ENCODE results near the gene COG1.

Gene COG1

DNA sequence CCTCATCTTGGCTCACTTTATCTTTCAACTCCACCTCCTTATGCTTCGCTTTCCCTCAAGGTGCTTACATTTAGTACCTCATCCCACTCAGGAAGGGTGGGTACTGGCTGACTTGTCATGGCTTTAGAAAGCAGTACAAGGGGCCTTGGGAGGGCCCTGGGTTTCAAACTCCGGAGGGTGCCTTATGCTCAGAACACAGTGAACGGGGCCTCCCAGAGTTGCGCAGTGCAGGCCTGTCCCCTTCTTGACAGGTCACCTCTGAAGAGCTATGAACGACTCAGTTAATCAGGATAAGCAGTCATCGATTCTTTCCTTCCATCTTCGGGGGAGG lies 6.0 kb downstream of the COG1 start:
- no peak overlapping the region for H3K4me3 ChIP-seq (ENCODE audit: low read depth, low read length)

DNA sequence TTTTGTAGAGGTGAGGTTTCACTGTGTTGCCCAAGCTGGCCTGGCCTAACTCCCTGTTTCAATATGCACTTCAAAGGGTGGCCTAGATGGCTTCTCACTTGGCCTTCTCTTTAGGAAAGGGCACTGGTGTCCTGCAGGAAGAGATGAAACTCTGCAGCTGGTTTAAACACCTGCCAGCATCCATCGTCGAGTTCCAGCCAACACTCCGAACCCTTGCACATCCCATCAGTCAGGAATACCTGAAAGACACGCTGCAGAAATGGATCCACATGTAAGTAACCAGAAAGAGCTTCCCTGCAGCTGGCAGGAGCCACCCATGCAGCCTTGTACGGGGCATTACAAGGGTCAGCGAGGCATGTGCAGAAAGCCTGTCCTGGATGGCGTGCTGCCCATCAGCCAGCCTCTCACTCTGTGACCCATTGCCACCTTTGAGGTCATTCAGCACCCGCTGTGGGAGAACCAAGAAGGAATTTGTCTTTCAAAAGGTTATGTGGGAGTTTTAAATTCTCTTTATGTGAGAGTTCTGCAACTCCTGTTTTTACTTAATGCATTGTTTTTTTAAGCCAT lies 7.0 kb downstream of the COG1 start:
- no peak overlapping the region for H3K4me3 ChIP-seq (ENCODE audit: low read depth, low read length)

- H3K4me3 ChIP-seq (ENCODE audit: low read depth, low read length): no peak overlapping the region
Measured at GRCh38 chr17:73200476-73200875, 7.6 kb downstream of the COG1 start.

DNA sequence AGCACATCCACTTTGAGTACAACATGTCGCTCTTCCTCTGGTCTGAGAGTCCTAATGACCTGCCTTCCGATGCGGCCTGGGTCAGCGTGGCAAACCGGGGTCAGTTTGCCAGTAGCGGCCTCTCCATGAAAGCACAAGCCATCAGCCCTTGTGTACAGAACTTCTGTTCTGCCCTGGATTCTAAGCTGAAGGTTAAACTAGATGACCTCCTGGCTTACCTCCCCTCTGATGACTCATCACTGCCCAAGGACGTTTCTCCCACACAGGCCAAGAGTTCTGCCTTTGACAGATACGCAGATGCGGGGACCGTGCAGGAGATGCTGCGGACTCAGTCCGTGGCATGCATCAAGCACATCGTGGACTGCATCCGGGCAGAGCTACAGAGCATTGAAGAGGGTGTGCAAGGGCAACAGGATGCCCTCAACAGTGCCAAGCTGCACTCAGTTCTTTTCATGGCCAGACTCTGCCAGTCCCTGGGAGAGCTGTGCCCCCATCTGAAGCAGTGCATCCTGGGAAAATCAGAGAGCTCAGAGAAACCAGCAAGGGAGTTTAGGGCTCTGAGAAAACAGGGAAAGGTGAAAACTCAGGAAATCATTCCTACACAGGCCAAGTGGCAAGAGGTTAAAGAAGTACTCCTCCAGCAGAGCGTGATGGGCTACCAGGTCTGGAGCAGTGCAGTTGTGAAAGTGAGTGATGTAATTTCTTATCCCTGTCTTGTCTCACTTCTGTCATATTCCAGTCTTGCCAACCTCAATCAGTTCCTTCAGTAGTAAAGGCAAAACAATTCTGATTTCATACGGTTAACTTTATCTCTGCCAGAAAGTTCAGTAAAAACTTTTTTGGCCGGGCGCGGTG lies 8.6 kb downstream of the COG1 start:
- H3K4me3 ChIP-seq (ENCODE audit: low read depth, low read length): no peak overlapping the region

DNA sequence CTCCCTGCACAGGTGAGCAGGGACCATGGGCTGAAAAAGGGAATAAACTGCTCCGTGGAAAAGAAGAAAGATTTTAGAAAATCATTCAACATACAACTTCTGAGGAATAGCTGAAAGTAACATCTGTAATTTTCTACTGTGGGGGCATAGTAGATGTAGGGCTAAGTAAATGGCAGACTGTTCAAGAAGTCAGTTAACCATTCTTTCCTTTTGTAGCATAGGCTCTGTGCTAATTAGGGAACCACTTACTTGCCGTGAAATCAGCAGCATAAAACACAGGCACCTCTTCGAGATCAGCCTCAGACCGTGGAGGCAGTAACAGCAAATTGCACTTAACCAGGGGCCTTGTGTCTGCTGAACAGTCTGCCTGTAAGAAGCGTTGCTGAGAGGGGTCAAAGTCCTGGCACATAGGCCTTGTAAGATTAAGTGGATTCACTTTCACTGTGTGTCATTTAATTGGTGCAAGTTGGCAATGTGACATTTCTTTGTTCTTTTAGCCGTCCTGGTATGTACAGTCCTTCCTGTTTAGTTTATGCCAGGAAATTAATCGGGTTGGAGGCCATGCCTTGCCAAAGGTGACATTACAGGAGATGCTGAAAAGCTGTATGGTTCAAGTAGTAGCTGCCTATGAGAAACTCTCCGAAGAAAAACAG lies 10.4 kb downstream of the COG1 start:
- H3K4me3 ChIP-seq (ENCODE audit: low read depth, low read length): no peak overlapping the region

DNA sequence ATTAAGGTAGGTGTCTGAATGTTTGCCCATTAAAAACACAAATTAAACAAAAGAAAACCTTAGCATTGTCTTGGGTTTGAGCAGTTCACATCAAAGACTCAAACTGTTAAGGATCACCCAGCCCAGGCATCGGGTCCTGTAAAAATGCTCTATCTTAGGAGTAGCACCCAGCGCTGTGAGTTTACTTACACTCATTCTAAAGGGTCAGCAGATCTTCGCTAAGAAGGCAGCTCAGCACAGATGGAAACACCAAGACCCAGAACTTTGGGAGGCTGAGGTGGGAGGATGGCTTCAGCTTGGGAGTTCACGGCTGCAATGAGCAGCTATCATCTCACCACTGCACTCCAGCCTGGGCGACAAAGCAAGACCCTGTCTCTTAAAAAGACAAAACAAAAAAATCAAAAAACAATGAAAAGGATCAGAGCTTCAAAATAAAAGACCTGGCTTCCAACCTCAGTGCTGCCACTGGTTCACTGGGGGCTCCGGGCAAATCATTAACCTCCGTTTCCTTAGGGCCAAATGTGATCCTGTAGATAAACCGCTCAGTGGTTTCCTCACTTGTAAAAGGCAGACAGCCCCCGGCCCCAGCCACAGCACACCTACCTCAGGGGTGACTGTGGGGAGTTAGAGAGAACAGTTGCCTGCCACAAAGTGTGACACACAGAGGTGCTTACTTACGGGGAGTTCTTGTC lies 11.1 kb downstream of the COG1 start:
- H3K4me3 ChIP-seq (ENCODE audit: low read depth, low read length): no peak overlapping the region

DNA sequence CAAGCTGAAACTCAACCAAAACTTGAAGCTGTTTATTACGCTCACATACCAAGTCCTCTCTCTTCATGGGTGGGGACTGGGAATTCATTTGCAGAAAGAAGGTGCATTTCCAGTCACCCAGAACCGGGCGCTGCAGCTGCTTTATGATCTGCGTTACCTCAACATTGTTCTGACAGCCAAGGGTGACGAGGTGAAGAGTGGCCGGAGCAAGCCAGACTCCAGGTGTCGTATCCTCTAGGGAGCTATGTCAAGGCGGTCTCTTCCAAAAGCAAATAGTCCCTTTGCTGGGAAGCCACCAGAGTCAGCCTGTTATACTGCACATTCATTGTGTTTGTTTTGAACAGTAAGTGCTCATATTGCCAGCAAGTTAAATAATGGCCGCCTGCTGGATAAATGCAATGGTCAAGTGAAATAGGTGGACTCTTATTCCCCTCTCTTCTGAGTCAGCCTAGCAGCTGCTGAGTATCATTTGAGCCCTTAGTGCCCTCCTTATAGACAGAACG lies 12.7 kb downstream of the COG1 start:
- no peak overlapping the region for H3K4me3 ChIP-seq (ENCODE audit: low read depth, low read length)

- no peak overlapping the region for H3K4me3 ChIP-seq (ENCODE audit: low read depth, low read length)
Measured at GRCh38 chr17:73208139-73208827, 15.4 kb downstream of the COG1 start.

GRCh38 chr17:73209436-73209835 lies 16.6 kb downstream of the COG1 start:
- H3K4me3 ChIP-seq (ENCODE audit: low read depth, low read length): no peak overlapping the region

- no peak overlapping the region for H3K4me3 ChIP-seq (ENCODE audit: low read depth, low read length)
Measured at GRCh38 chr17:73210002-73210678, 17.3 kb downstream of the COG1 start.

GRCh38 chr17:73211745-73212144 lies 18.9 kb downstream of the COG1 start:
- H3K4me3 ChIP-seq (ENCODE audit: low read depth, low read length): no peak overlapping the region

GRCh38 chr17:73214008-73214407 lies 21.2 kb downstream of the COG1 start:
- no peak overlapping the region for H3K4me3 ChIP-seq (ENCODE audit: low read depth, low read length)

GRCh38 chr17:73214851-73215250 lies 22.0 kb downstream of the COG1 start:
- no peak overlapping the region for H3K4me3 ChIP-seq (ENCODE audit: low read depth, low read length)

GRCh38 chr17:73215447-73215846 lies 22.6 kb downstream of the COG1 start:
- no peak overlapping the region for H3K4me3 ChIP-seq (ENCODE audit: low read depth, low read length)

DNA sequence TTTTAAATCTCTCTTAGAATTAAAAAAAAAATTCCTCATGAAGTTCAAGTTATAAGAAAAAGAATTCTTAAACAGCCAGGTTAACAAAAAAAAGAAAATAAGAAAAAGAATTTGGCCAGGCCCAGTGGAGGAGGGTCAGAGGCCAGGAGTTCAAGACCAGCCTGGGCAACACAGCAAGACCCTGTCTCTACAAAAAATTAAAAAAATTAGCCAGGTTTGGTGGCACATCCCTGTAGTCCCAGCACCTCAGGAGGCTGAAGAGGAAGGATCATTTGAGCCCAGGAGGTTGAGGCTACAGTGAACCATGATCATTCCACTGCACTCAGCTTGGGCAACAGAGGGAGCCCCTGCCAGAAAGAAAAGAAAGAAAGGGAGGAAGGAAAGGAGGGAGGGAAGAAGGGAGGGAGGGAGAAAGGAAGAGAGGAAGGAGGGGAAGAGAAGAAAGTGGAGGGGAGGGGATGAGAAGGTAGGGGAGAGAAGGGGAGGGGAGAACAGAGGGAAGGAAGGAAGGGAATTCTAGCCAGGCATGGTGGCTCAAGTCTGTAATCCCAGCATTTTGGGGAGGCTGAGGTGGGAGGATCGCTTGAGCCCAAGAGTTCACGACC lies 30.9 kb downstream of the COG1 start:
- no peak overlapping the region for H3K4me3 ChIP-seq (ENCODE audit: low read depth, low read length)

DNA sequence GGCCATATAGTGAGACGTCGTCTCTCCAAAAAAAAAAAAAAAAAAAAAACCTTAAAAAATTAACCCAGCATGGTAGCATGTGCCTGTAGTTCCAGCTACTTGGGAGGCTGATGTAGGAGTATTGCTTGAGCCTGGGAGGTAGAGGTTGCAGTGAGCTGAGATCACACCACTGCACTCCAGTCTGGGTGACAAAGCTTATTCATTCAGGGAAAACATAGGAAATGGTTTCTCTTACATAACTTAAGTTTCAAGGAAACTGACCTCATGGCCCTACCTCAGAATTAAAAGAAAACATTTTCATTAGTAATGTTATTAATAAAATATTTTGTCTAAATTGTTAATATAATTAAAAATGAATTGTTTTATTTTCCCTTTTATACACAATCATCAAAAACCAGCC lies 31.4 kb downstream of the COG1 start:
- H3K4me3 ChIP-seq (ENCODE audit: low read depth, low read length): no peak overlapping the region

GRCh38 chr17:73224663-73225305 lies 31.9 kb downstream of the COG1 start:
- H3K4me3 ChIP-seq (ENCODE audit: low read depth, low read length): no peak overlapping the region

DNA sequence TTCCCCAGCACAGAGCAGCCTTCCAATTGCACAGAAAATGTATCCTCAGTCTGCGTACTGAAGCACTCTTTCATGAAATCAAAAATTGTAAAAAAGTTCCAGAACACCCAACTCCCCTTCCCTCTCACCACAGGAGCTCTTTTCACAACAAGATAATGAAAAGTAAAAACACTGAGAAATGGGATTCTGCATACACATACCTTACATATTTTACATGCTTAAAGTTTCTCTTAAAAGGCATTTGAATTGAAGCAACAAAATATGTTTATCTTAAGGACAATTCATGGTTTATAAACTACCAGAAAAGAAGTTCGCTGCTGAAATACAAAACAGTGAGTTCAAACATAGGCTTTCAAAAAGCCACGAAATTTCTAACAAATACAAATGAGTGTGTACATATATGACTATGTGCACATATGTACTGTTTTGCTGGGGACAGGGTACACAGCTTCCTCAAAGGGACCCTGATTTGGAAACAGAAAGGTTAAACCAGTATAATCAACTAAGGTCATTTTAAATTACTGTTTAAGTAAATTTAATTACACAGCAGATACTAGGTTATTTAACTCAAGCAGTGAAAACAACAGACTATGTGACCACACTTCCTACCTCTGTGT lies 33.8 kb downstream of the COG1 start:
- no peak overlapping the region for H3K4me3 ChIP-seq (ENCODE audit: low read depth, low read length)

DNA sequence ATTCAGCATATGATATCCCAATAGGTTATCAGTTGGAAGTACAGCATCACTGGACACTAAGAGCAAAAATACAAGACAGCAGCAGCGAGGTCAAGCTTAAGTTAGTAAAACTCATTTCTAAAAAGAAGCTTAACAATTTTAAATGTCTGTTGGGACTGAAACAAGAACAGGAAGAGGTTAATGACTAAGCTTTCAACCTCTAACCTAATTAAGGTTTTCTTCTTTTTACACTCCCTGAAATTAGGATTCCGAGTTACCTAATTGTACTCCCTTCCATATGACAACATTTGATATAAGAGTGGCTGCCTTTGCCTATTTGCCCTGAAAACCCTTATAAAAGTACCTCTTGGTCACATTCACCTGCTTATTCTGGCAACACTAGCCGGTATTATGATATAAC lies 34.5 kb downstream of the COG1 start:
- H3K4me3 ChIP-seq (ENCODE audit: low read depth, low read length): no peak overlapping the region
